ENCODE data around the gene PLA2G12A.

The PLA2G12A gene

DNA sequence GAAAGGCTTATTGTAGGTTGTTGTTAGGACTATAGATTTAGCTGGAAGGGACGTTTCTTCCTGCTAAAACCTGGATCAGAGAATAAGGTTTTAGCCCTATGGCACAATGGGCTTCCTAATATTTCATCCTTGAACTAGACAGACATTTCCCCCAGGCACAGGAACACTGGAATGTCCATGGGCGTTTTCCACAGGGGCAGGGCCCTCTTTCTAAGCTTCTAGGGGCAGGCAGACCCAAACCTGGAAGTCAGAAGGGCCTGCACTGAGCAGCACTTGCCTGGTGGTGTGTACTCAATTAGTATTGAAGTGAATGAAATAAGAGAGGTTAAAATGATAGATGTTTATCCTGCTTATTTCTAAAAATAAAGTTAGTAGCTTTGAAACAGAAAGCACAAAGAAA is 67.8 kb downstream of the PLA2G12A start:
- DNase-seq (ENCODE audit: low read depth, low spot score), result no peak
- Histone ChIP-seq H3K27ac (ENCODE audit: low read length) (no peak overlapping the region), H3K4me1 (ENCODE audit: control insufficient read depth, insufficient read depth, low read length) (peaks cover 1% of the 10 kb centered on the region), H3K9me3 (ENCODE audit: control insufficient read depth, insufficient read depth, low read length) (peaks cover 3% of the 10 kb centered on the region; the same call in 1 of the 2 replicates), H3K27me3 (ENCODE audit: control insufficient read depth, insufficient read depth, low read length) (no peaks in the 10 kb centered on the region), H3K4me3 (ENCODE audit: low read length) (no peak overlapping the region), H3K36me3 (ENCODE audit: control insufficient read depth, insufficient read depth, low read length) (no peaks in the 10 kb centered on the region)
- no CpG with 5 or more reads among the region's 2 CpGs for WGBS (ENCODE audit: insufficient coverage, insufficient read length)

Data from iPS DF 6.9 (cell line).